HepG2 (cell line): ENCODE measurements around the gene CDT1. TPM values are rescaled to one million over a fixed set of nuclear protein-coding genes. Genes with fewer than 3 reads are reported as not detected.

Experiments
- ARNTL ChIP-seq: sonication (generic); formaldehyde crosslinking; IDR thresholded peaks from 2 replicates; pipeline ENCODE4 v1.4.0; 2020; ENCODE audit warnings: mild to moderate bottlenecking, missing genetic modification reagents
- HNRNPUL1 ChIP-seq: fragments of 200-400 bp; formaldehyde crosslinking; IDR thresholded peaks from 2 replicates; pipeline ENCODE4 v1.6.1; 2017; ENCODE audit warnings: low read depth, mild to moderate bottlenecking, low read length, moderate library complexity
- IKZF1 ChIP-seq: fragments of 450-650 bp; IDR thresholded peaks from 2 replicates; pipeline ENCODE4 v1.7.1; 2016
- NCOA5 ChIP-seq: sonication (generic); formaldehyde crosslinking; IDR thresholded peaks from 2 replicates; pipeline ENCODE4 v1.4.0; 2020; ENCODE audit warnings: missing genetic modification reagents
- NFIC ChIP-seq: IDR thresholded peaks from 2 replicates; pipeline ENCODE4 v1.6.1; 2012; ENCODE audit warnings: mild to moderate bottlenecking, low read length, inconsistent platforms
- NR2C2 ChIP-seq: sonication (generic); formaldehyde crosslinking; IDR thresholded peaks from 2 replicates; pipeline ENCODE4 v1.4.0; 2020; ENCODE audit warnings: missing genetic modification reagents, mild to moderate bottlenecking, moderate library complexity, borderline replicate concordance
- REPIN1 ChIP-seq: sonication (generic); formaldehyde crosslinking; IDR thresholded peaks from 2 replicates; pipeline ENCODE4 v1.8.0; 2022; ENCODE audit warnings: missing genetic modification reagents, low read depth, mild to moderate bottlenecking, borderline replicate concordance
- SIN3A ChIP-seq: IDR thresholded peaks from 2 replicates; pipeline ENCODE4 v1.6.1; 2011; ENCODE audit warnings: low read depth, mild to moderate bottlenecking, control low read depth, low read length, borderline replicate concordance
- TBL1XR1 ChIP-seq: fragments of 150-350 bp; IDR thresholded peaks from 2 replicates; pipeline ENCODE4 v1.6.1; 2014; ENCODE audit warnings: borderline replicate concordance, low read length; ENCODE audit not compliant: partially characterized antibody
- ZNF263 ChIP-seq: sonication (generic); formaldehyde crosslinking; IDR thresholded peaks from 2 replicates; pipeline ENCODE4 v1.4.0; 2020; ENCODE audit warnings: missing genetic modification reagents
- ZNF546 ChIP-seq: sonication (generic); formaldehyde crosslinking; conservative IDR thresholded peaks from 2 replicates; pipeline ENCODE4 v1.8.1; 2023; ENCODE audit warnings: mild to moderate bottlenecking, missing genetic modification reagents
- ZNF720 ChIP-seq: sonication (generic); formaldehyde crosslinking; IDR thresholded peaks from 2 replicates; pipeline ENCODE4 v1.4.0; 2020; ENCODE audit warnings: missing genetic modification reagents
- ZNF75D ChIP-seq: sonication (generic); formaldehyde crosslinking; IDR thresholded peaks from 2 replicates; pipeline ENCODE4 v1.8.1; 2023; ENCODE audit warnings: missing genetic modification reagents, mild to moderate bottlenecking, borderline replicate concordance
- ZNF841 ChIP-seq: sonication (generic); formaldehyde crosslinking; IDR thresholded peaks from 2 replicates; pipeline ENCODE4 v1.8.1; 2023; ENCODE audit warnings: missing genetic modification reagents, borderline replicate concordance
- polyA plus RNA-seq, 8 experiments: library from polyadenylated mRNA; depleted of rRNA in 3 of 8; stranded (reverse) in 7 of 8; unstranded in 1 of 8; fragments of >200 nt; fragmentation: Illumina TruSeq in 4 of 8; extraction: Trizol in 4 of 8; gene quantifications; 2 replicates each; pipeline versions ENCODE4 v1.2.1 to v1.2.3, GENCODE V29; 2011 to 2016; ENCODE audit warnings: low read depth in 4 of 8, missing spikeins in 1 of 8, mixed read lengths in 1 of 8; ENCODE audit not compliant: insufficient read depth in 1 of 8
- total RNA-seq, 5 experiments: library from RNA; depleted of rRNA; stranded (reverse); fragments of >200 nt; fragmentation: Illumina TruSeq; extraction: Trizol; gene quantifications; 2 replicates each; pipeline ENCODE4 v1.2.3, GENCODE V29; 2016; ENCODE audit warnings: low read depth in 1 of 5
- TF ChIP-seq, protein P1 (sequence below): IDR thresholded peaks from 2 replicates; pipeline ENCODE4 v1.6.1; 2012; ENCODE audit warnings: low read depth, low read length, improper control_type of control experiment
- TF ChIP-seq, protein P2 (sequence below): sonication (generic); formaldehyde crosslinking; IDR thresholded peaks from 2 replicates; pipeline ENCODE4 v1.8.0; 2022; ENCODE audit warnings: missing genetic modification reagents, low read depth, mild to moderate bottlenecking, borderline replicate concordance
- TF ChIP-seq, protein P3 (sequence below): sonication (generic); formaldehyde crosslinking; IDR thresholded peaks from 2 replicates; pipeline ENCODE4 v1.8.1; 2023; ENCODE audit warnings: mild to moderate bottlenecking, moderate library complexity, missing genetic modification reagents
- TF ChIP-seq, protein P4 (sequence below): sonication (generic); formaldehyde crosslinking; IDR thresholded peaks from 2 replicates; pipeline ENCODE4 v1.5.0; 2020; ENCODE audit warnings: missing genetic modification reagents, mild to moderate bottlenecking, borderline replicate concordance
- TF ChIP-seq, protein P5 (sequence below): sonication (generic); formaldehyde crosslinking; IDR thresholded peaks from 2 replicates; pipeline ENCODE4 v1.5.1; 2020; ENCODE audit warnings: mild to moderate bottlenecking, missing genetic modification reagents, moderate library complexity
- TF ChIP-seq, protein P6 (sequence below): IDR thresholded peaks from 2 replicates; pipeline ENCODE4 v1.6.1; 2016; ENCODE audit warnings: control low read depth
- TF ChIP-seq, protein P7 (sequence below): IDR thresholded peaks from 2 replicates; pipeline ENCODE4 v1.6.1; 2016; ENCODE audit warnings: mild to moderate bottlenecking

The CDT1 gene
- total and polyA plus RNA-seq, 2 of the 13 experiments (the other 11 are each of a cell fraction or from before 2014, with no cell fraction given) = 23.1 to 23.8 TPM

DNA sequence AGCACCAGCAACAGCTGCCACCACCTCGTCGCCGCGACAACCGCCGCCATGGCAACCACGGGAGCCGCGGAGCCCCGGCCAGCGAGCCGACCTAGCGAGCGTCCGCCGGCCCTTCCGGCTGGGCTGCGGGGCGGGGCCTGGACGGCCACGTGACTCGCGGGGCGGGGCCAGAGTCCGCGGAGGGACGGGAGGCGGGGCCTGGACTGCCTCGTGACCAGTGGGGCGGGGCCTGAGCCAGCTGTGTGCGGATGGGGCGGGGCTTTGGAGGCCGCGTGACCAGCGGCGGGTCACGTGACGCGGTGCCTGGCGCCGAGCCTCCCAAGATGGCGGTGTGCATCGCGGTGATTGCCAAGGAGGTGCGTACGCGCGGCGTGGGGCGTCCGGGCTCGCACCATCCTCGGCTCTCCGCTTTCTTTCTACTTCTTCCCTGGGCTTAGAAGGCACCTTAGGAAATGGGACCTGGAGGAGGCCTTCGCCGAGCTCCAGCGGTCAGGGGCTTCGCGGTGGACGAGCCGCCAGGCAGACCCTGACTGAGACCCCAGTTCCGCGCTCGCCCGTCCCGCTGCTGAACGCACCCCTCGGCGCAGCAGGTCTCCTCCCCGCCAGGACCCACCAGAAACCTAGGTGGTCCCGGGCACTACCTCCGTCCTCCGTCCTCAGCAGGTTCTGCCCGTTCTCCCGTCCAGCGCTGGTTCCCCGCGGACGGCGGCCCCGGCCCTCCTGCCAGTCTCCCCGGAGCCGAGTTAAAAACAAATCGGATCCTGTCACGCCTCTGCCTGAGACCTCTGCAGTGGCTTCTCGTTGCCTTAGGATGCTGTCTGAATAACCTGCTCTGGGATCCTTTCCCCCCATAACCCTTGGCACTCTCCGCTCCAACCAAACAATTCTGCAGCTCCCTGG, 53.5 kb downstream of the CDT1 start, which contains the start of the genes GALNS and TRAPPC2L (continued):
- TF ChIP-seq, protein P1, sequence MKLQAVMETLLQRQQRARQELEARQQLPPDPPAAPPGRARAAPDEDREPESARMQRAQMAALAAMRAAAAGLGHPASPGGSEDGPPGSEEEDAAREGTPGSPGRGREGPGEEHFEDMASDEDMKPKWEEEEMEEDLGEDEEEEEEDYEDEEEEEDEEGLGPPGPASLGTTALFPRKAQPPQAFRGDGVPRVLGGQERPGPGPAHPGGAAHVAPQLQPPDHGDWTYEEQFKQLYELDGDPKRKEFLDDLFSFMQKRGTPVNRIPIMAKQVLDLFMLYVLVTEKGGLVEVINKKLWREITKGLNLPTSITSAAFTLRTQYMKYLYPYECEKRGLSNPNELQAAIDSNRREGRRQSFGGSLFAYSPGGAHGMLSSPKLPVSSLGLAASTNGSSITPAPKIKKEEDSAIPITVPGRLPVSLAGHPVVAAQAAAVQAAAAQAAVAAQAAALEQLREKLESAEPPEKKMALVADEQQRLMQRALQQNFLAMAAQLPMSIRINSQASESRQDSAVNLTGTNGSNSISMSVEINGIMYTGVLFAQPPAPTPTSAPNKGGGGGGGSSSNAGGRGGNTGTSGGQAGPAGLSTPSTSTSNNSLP = no peak
- TF ChIP-seq, protein P2, sequence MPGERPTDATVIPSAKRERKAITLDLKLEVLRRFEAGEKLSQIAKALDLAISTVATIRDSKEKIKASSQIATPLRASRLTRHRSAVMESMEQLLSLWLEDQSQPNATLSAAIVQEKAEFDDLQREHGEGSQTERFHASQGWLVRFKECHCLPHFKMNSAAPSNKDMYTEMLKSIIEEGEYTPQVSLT (CRISPR knock-in tag) = no peak
- TF ChIP-seq NCOA5 (CRISPR knock-in tag) (no peak), ZNF841 (CRISPR knock-in tag) (peak; percentile 25; the same call in 1 of the 2 replicates), HNRNPUL1 (no peak), IKZF1 (no peak), ARNTL (CRISPR knock-in tag) (peak; percentile 99), ZNF75D (CRISPR knock-in tag) (no peak), ZNF263 (CRISPR knock-in tag) (no peak; the same call in 1 of the 2 replicates), SIN3A (peak; percentile 92; the same call in 1 of the 2 replicates), NFIC (no peak), ZNF720 (CRISPR knock-in tag) (no peak), ZNF546 (CRISPR knock-in tag) (no peak), REPIN1 (no peak), TBL1XR1 (peak; percentile 29), NR2C2 (CRISPR knock-in tag) (peak; percentile 64)
- TF ChIP-seq, protein P3, sequence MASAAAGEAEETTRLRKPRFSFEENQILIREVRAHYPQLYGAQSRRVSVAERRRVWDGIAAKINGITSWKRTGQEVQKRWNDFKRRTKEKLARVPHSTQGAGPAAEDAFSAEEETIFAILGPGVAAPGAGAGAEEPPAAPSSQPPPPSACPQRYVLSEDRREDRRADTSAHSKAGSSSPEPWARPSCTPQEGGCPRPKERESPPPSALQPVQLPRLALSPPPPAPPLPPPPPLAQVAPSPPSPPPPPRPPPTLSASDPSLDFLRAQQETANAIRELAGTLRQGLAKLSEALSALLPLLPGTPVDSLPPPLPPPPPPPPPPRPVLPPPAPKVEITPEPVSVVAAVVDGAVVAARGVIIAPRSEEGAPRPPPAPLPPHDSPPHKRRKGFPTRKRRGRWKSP (CRISPR knock-in tag) = no peak
- TF ChIP-seq, protein P4, sequence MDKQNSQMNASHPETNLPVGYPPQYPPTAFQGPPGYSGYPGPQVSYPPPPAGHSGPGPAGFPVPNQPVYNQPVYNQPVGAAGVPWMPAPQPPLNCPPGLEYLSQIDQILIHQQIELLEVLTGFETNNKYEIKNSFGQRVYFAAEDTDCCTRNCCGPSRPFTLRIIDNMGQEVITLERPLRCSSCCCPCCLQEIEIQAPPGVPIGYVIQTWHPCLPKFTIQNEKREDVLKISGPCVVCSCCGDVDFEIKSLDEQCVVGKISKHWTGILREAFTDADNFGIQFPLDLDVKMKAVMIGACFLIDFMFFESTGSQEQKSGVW (CRISPR knock-in tag) = no peak; the same call in 1 of the 2 replicates
- TF ChIP-seq, protein P5, sequence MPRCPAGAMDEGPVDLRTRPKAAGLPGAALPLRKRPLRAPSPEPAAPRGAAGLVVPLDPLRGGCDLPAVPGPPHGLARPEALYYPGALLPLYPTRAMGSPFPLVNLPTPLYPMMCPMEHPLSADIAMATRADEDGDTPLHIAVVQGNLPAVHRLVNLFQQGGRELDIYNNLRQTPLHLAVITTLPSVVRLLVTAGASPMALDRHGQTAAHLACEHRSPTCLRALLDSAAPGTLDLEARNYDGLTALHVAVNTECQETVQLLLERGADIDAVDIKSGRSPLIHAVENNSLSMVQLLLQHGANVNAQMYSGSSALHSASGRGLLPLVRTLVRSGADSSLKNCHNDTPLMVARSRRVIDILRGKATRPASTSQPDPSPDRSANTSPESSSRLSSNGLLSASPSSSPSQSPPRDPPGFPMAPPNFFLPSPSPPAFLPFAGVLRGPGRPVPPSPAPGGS (CRISPR knock-in tag) = no peak; the same call in 1 of the 2 replicates
- TF ChIP-seq, protein P6, sequence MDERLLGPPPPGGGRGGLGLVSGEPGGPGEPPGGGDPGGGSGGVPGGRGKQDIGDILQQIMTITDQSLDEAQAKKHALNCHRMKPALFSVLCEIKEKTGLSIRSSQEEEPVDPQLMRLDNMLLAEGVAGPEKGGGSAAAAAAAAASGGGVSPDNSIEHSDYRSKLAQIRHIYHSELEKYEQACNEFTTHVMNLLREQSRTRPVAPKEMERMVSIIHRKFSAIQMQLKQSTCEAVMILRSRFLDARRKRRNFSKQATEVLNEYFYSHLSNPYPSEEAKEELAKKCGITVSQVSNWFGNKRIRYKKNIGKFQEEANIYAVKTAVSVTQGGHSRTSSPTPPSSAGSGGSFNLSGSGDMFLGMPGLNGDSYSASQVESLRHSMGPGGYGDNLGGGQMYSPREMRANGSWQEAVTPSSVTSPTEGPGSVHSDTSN (CRISPR knock-in tag) = no peak
- TF ChIP-seq, protein P7, sequence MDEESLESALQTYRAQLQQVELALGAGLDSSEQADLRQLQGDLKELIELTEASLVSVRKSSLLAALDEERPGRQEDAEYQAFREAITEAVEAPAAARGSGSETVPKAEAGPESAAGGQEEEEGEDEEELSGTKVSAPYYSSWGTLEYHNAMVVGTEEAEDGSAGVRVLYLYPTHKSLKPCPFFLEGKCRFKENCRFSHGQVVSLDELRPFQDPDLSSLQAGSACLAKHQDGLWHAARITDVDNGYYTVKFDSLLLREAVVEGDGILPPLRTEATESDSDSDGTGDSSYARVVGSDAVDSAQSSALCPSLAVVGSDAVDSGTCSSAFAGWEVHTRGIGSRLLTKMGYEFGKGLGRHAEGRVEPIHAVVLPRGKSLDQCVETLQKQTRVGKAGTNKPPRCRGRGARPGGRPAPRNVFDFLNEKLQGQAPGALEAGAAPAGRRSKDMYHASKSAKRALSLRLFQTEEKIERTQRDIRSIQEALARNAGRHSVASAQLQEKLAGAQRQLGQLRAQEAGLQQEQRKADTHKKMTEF (CRISPR knock-in tag) = peak; percentile 77; the same call in 1 of the 2 replicates
